HepG2 (cell line): Measurements from ENCODE around the gene BTRC. TPM values are rescaled to one million over a fixed set of nuclear protein-coding genes. Genes with fewer than 3 reads are reported as not detected.

Experiments used
- ARNT2 ChIP-seq: sonication (generic); formaldehyde crosslinking; IDR thresholded peaks from 2 replicates; pipeline ENCODE4 v1.8.0; 2022; ENCODE audit warnings: mild to moderate bottlenecking, low read depth, missing genetic modification reagents, moderate library complexity
- BRCA1 ChIP-seq: sonication (generic); formaldehyde crosslinking; IDR thresholded peaks from 2 replicates; pipeline ENCODE4 v1.4.0; 2020; ENCODE audit warnings: missing genetic modification reagents
- CHD4 ChIP-seq: fragments of 200-600 bp; sonication (generic); IDR thresholded peaks from 2 replicates; pipeline ENCODE4 v1.7.0; 2017; ENCODE audit warnings: mild to moderate bottlenecking, low read length, borderline replicate concordance
- ERF ChIP-seq: IDR thresholded peaks from 2 replicates; pipeline ENCODE4 v1.6.1; 2018; ENCODE audit warnings: missing biosample characterization, missing genetic modification reagents
- GATAD2A ChIP-seq: IDR thresholded peaks from 2 replicates; pipeline ENCODE4 v1.6.1; 2016
- HES4 ChIP-seq: sonication (generic); formaldehyde crosslinking; IDR thresholded peaks from 2 replicates; pipeline ENCODE4 v1.9.0; 2021; ENCODE audit warnings: mild to moderate bottlenecking, missing genetic modification reagents, borderline replicate concordance
- HOXA3 ChIP-seq: sonication (generic); formaldehyde crosslinking; IDR thresholded peaks from 2 replicates; pipeline ENCODE4 v1.5.0; 2020; ENCODE audit warnings: missing genetic modification reagents
- IRF1 ChIP-seq: sonication (generic); formaldehyde crosslinking; IDR thresholded peaks from 2 replicates; pipeline ENCODE4 v1.4.0; 2020; ENCODE audit warnings: low read depth, mild to moderate bottlenecking, missing genetic modification reagents
- ISX ChIP-seq: sonication (generic); formaldehyde crosslinking; conservative IDR thresholded peaks from 2 replicates; pipeline ENCODE4 v1.5.0; 2020; ENCODE audit warnings: missing genetic modification reagents
- MED8 ChIP-seq: sonication (generic); formaldehyde crosslinking; IDR thresholded peaks from 2 replicates; pipeline ENCODE4 v1.8.1; 2023; ENCODE audit warnings: mild to moderate bottlenecking, missing genetic modification reagents; ENCODE audit not compliant: insufficient replicate concordance
- PLSCR1 ChIP-seq: sonication (generic); formaldehyde crosslinking; IDR thresholded peaks from 2 replicates; pipeline ENCODE4 v1.5.0; 2020; ENCODE audit warnings: missing genetic modification reagents, mild to moderate bottlenecking, borderline replicate concordance
- PRPF4 ChIP-seq: fragments of 200-400 bp; formaldehyde crosslinking; IDR thresholded peaks from 2 replicates; pipeline ENCODE4 v1.6.1; 2016; ENCODE audit warnings: low read length, low read depth; ENCODE audit not compliant: poor library complexity, severe bottlenecking
- RFX3 ChIP-seq: IDR thresholded peaks from 2 replicates; pipeline ENCODE4 v1.6.1; 2016; ENCODE audit warnings: missing biosample characterization, missing genetic modification reagents
- SRSF4 ChIP-seq: fragments of 200-400 bp; formaldehyde crosslinking; IDR thresholded peaks from one replicate; pipeline ENCODE4 v1.6.1; 2018; ENCODE audit warnings: mild to moderate bottlenecking, low read depth, low read length, moderate library complexity; ENCODE audit not compliant: poor library complexity, severe bottlenecking
- TEF ChIP-seq: sonication (generic); formaldehyde crosslinking; IDR thresholded peaks from 2 replicates; pipeline ENCODE4 v1.5.0; 2020; ENCODE audit warnings: missing genetic modification reagents
- ZBTB42 ChIP-seq: sonication (generic); formaldehyde crosslinking; IDR thresholded peaks from 2 replicates; pipeline ENCODE4 v1.5.0; 2020; ENCODE audit warnings: mild to moderate bottlenecking, missing genetic modification reagents
- ZNF354B ChIP-seq: sonication (generic); formaldehyde crosslinking; IDR thresholded peaks from 2 replicates; pipeline ENCODE4 v1.8.0; 2022; ENCODE audit warnings: mild to moderate bottlenecking, missing genetic modification reagents
- ZNF510 ChIP-seq: sonication (generic); formaldehyde crosslinking; IDR thresholded peaks from 2 replicates; pipeline ENCODE4 v1.4.0; 2020; ENCODE audit warnings: low read depth, mild to moderate bottlenecking, missing genetic modification reagents
- ZNF597 ChIP-seq: sonication (generic); formaldehyde crosslinking; IDR thresholded peaks from 2 replicates; pipeline ENCODE4 v1.5.0; 2020; ENCODE audit warnings: missing genetic modification reagents
- ZNF674 ChIP-seq: sonication (generic); formaldehyde crosslinking; IDR thresholded peaks from 2 replicates; pipeline ENCODE4 v1.5.0; 2020; ENCODE audit warnings: low read depth, mild to moderate bottlenecking, missing genetic modification reagents
- ZNF75D ChIP-seq: sonication (generic); formaldehyde crosslinking; IDR thresholded peaks from 2 replicates; pipeline ENCODE4 v1.8.1; 2023; ENCODE audit warnings: missing genetic modification reagents, mild to moderate bottlenecking, borderline replicate concordance
- ZSCAN22 ChIP-seq: sonication (generic); formaldehyde crosslinking; IDR thresholded peaks from 2 replicates; pipeline ENCODE4 v1.4.0; 2020; ENCODE audit warnings: mild to moderate bottlenecking, missing genetic modification reagents
- polyA plus RNA-seq, 8 experiments: library from polyadenylated mRNA; depleted of rRNA in 3 of 8; stranded (reverse) in 7 of 8; unstranded in 1 of 8; fragments of >200 nt; fragmentation: Illumina TruSeq in 4 of 8; extraction: Trizol in 4 of 8; gene quantifications; 2 replicates each; pipeline versions ENCODE4 v1.2.1 to v1.2.3, GENCODE V29; 2011 to 2016; ENCODE audit warnings: low read depth in 4 of 8, missing spikeins in 1 of 8, mixed read lengths in 1 of 8; ENCODE audit not compliant: insufficient read depth in 1 of 8
- total RNA-seq, 5 experiments: library from RNA; depleted of rRNA; stranded (reverse); fragments of >200 nt; fragmentation: Illumina TruSeq; extraction: Trizol; gene quantifications; 2 replicates each; pipeline ENCODE4 v1.2.3, GENCODE V29; 2016; ENCODE audit warnings: low read depth in 1 of 5
- TF ChIP-seq, protein P1 (sequence below): sonication (generic); formaldehyde crosslinking; IDR thresholded peaks from 2 replicates; pipeline ENCODE4 v1.4.0; 2020; ENCODE audit warnings: missing genetic modification reagents, borderline replicate concordance

BTRC gene
- total and polyA plus RNA-seq, 2 of the 13 experiments (the other 11 are each of a cell fraction or from before 2014, with no cell fraction given): 12.0 to 14.4 TPM

DNA sequence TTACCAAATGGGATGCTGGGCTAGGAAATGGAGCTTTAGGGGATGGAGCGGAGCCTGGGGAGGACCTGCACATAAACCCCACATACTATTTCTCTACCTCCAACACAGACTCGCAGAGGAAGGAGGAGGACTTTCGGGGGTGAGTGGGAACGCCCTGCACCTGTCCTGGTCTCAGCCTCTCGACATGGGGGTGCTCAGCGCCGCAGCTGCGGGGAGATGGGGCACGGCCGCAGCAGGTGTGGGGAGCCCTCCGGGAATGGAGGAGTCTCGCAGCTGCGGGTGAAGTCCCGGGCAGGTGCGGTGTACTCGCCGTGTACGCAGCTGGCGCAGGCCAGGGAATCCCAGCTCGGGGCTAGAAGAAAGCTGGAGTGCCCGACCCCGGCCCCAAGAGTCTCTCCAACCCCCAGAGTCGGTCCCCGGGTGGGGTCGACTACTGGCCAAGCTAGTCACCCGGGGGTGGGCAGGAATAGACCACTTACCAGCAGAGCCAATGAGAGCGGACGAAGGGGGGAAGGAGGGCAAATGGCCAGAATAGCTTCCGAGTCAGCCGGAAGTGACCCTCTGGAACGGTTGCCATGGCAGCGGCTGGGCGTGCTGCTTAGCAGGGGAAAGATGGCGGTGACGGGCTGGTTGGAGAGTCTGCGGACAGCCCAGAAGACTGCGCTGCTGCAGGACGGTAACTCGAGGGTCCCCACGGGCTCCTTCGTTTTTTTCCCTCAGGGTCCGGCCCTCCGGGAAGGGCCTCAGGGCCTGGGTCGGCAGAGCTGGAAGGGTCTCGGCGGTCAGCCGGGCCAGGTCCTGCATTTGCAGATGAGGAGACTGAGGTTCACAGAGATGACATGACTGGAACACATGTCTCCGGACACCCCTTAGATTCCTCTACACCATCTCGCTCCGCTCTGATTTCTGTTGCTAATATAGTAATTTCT, 234.0 kb downstream of the BTRC start, which contains the start of the genes DPCD and POLL (continued):
- TF ChIP-seq SRSF4 (no peak), ZNF354B (CRISPR knock-in tag) (no peak), CHD4 (no peak), RFX3 (CRISPR knock-in tag) (peak; percentile 99), BRCA1 (0 out of 2 replicates have a peak, but pooled peaks have one; percentile 61), ISX (no peak), ZNF510 (CRISPR knock-in tag) (no peak), ZSCAN22 (CRISPR knock-in tag) (no peak), PLSCR1 (no peak), ARNT2 (CRISPR knock-in tag) (0 out of 2 replicates have a peak, but pooled peaks have one; percentile 33), ZNF674 (CRISPR knock-in tag) (no peak), MED8 (CRISPR knock-in tag) (no peak), GATAD2A (CRISPR knock-in tag) (peak; percentile 14; the same call in 1 of the 2 replicates), ERF (CRISPR knock-in tag) (peak; percentile 77), ZNF597 (CRISPR knock-in tag) (no peak), TEF (CRISPR knock-in tag) (no peak), HES4 (CRISPR knock-in tag) (no peak), ZBTB42 (CRISPR knock-in tag) (no peak), ZNF75D (CRISPR knock-in tag) (no peak), HOXA3 (peak; percentile 72; the same call in 1 of the 2 replicates), IRF1 (CRISPR knock-in tag) (no peak), PRPF4 (no peak)
- TF ChIP-seq, protein P1, sequence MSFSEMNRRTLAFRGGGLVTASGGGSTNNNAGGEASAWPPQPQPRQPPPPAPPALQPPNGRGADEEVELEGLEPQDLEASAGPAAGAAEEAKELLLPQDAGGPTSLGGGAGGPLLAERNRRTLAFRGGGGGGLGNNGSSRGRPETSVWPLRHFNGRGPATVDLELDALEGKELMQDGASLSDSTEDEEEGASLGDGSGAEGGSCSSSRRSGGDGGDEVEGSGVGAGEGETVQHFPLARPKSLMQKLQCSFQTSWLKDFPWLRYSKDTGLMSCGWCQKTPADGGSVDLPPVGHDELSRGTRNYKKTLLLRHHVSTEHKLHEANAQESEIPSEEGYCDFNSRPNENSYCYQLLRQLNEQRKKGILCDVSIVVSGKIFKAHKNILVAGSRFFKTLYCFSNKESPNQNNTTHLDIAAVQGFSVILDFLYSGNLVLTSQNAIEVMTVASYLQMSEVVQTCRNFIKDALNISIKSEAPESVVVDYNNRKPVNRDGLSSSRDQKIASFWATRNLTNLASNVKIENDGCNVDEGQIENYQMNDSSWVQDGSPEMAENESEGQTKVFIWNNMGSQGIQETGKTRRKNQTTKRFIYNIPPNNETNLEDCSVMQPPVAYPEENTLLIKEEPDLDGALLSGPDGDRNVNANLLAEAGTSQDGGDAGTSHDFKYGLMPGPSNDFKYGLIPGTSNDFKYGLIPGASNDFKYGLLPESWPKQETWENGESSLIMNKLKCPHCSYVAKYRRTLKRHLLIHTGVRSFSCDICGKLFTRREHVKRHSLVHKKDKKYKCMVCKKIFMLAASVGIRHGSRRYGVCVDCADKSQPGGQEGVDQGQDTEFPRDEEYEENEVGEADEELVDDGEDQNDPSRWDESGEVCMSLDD (CRISPR knock-in tag): peak; percentile 78; the same call in 1 of the 2 replicates
